Hindlimb muscle (tissue), 1 donor: ENCODE data around the gene XRCC1. TPM values are rescaled to one million over a fixed set of nuclear protein-coding genes. Genes with fewer than 3 reads are reported as not detected.
A peak's percentile ranks its signal among the peaks of the same experiment; 100 is the strongest.
"Not testable (repeated sequence)": the region's sequence is repeated elsewhere in the genome, so short reads cannot be mapped to it uniquely, and the experiment has no call there.

Experiments
- DNase-seq: peaks from one replicate; pipeline ENCODE4 v3.0.0-alpha.2; 2013
- polyA plus RNA-seq: library from polyadenylated mRNA; unstranded; fragments of 120-200 nt; gene quantifications from one replicate; pipeline ENCODE4 v1.2.1, GENCODE V29; 2013; ENCODE audit not compliant: insufficient read length

XRCC1 gene
- polyA plus RNA-seq, 1 donor: 39.5 TPM

GRCh38 chr19:43545981-43546380 lies 29.3 kb downstream of the XRCC1 start:
- DNase-seq: no peak

GRCh38 chr19:43545276-43545675 lies 30.1 kb downstream of the XRCC1 start:
- no peak for DNase-seq

GRCh38 chr19:43544077-43544476 lies 31.2 kb downstream of the XRCC1 start:
- DNase-seq: no peak

GRCh38 chr19:43541920-43542650 lies 33.2 kb downstream of the XRCC1 start:
- no peak for DNase-seq

GRCh38 chr19:43540381-43540780 lies 34.9 kb downstream of the XRCC1 start:
- no peak for DNase-seq

GRCh38 chr19:43538922-43539321 lies 36.4 kb downstream of the XRCC1 start:
- no peak for DNase-seq

GRCh38 chr19:43534816-43535761 lies 40.2 kb downstream of the XRCC1 start:
- DNase-seq: peak; percentile 83

- DNase-seq: no peak
These were observed 41.0 kb downstream of the XRCC1 start for GRCh38 chr19:43534305-43534815.

- peak; percentile 99 for DNase-seq
These were observed 41.6 kb downstream of the XRCC1 start for GRCh38 chr19:43533546-43534304.

GRCh38 chr19:43532962-43533545 lies 42.3 kb downstream of the XRCC1 start, which contains the start of gene ZNF575:
Gene ZNF575 (plus strand): TSS chr19:43533188. CDS start chr19:43534423, 1,235 bp downstream.
- DNase-seq: peak; percentile 99

- DNase-seq: no peak
These were observed 42.8 kb downstream of the XRCC1 start for GRCh38 chr19:43532571-43532961.

GRCh38 chr19:43527860-43528622 lies 47.3 kb downstream of the XRCC1 start:
- no peak for DNase-seq

- peak; percentile 81 for DNase-seq
These were observed 48.2 kb downstream of the XRCC1 start, which contains the start of gene ETHE1 for GRCh38 chr19:43526884-43527859. Gene ETHE1 (minus strand): TSS chr19:43527201. CDS start chr19:43527177, 24 bp downstream.

GRCh38 chr19:43525836-43526771 lies 49.2 kb downstream of the XRCC1 start:
- no peak for DNase-seq

- no peak for DNase-seq
These were observed 50.1 kb downstream of the XRCC1 start for GRCh38 chr19:43524922-43525835.

GRCh38 chr19:43523696-43524095 lies 51.6 kb downstream of the XRCC1 start:
- not testable (repeated sequence) for DNase-seq

- DNase-seq: no peak
These were observed 52.4 kb downstream of the XRCC1 start for GRCh38 chr19:43522929-43523328.
